ENCODE measurements around the gene NIPSNAP3A. TPM values are rescaled to one million over a fixed set of nuclear protein-coding genes. Genes with fewer than 3 reads are reported as not detected.
A peak's percentile ranks its signal among the peaks of the same experiment; 100 is the strongest.

NIPSNAP3A gene
- total and polyA plus RNA-seq, 2 donors (not counting 1 experiment from before 2014, with no cell fraction given) = 32.5 to 67.8 TPM

DNA sequence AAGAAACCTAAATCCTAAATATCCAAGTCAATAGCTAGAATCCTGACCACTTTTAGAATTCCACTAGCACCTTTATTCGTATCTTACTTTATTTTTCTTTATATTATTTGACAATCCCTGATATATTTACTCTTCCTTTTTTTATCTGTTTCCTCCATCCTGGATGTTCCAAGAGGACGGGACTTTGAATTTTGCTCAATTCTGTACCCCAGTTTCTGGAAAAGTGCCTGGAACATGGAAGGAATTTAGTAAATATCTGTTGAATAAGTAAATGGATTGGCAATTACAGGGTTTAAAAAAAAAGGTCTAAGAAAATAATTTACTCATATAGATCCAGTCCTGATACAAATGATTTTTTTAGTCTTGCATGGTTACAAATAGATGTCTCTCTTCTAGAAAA, 1.2 kb upstream of the NIPSNAP3A start:
- Histone ChIP-seq H3K4me3 (replicated peaks in 1 of 4; ENCODE audit: control extremely low read depth in 1 of 4, insufficient read depth in 1 of 4, low read depth in 3 of 4, low read length in 4 of 4) (no peak overlapping the region), H3K4me1 (ENCODE audit: control insufficient read depth, extremely low read depth, insufficient read depth, low read length) (peaks cover 3% of the 10 kb centered on the region), H3K27me3 (ENCODE audit: control insufficient read depth, insufficient read depth, low read length) (no peaks in the 10 kb centered on the region), H3K4me2 (ENCODE audit: extremely low read depth, insufficient read depth, low read length) (no peak overlapping the region), H3K27ac (ENCODE audit: insufficient read depth, low read length) (no peak overlapping the region), H4K20me1 (ENCODE audit: control insufficient read depth, extremely low read depth, insufficient read depth, low read length) (no peaks in the 10 kb centered on the region), H3K9ac (ENCODE audit: insufficient read depth, low read length) (no peak overlapping the region), H3K79me2 (ENCODE audit: control insufficient read depth, insufficient read depth, low read length) (peaks cover 6% of the 10 kb centered on the region), H3K9me3 (ENCODE audit: control insufficient read depth, insufficient read depth, low read depth, low read length) (no peaks in the 10 kb centered on the region), H3K36me3 (ENCODE audit: control insufficient read depth, insufficient read depth, low read length) (no peaks in the 10 kb centered on the region), H2AFZ (ENCODE audit: low read length) (no peak overlapping the region)
- DNase-seq (ENCODE audit: low read depth in 2 of 2) = no peak
- TF ChIP-seq, protein P1, sequence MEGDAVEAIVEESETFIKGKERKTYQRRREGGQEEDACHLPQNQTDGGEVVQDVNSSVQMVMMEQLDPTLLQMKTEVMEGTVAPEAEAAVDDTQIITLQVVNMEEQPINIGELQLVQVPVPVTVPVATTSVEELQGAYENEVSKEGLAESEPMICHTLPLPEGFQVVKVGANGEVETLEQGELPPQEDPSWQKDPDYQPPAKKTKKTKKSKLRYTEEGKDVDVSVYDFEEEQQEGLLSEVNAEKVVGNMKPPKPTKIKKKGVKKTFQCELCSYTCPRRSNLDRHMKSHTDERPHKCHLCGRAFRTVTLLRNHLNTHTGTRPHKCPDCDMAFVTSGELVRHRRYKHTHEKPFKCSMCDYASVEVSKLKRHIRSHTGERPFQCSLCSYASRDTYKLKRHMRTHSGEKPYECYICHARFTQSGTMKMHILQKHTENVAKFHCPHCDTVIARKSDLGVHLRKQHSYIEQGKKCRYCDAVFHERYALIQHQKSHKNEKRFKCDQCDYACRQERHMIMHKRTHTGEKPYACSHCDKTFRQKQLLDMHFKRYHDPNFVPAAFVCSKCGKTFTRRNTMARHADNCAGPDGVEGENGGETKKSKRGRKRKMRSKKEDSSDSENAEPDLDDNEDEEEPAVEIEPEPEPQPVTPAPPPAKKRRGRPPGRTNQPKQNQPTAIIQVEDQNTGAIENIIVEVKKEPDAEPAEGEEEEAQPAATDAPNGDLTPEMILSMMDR (conservative IDR thresholded peaks at IDR 0.05 in 1 of 2, IDR thresholded peaks at IDR 0.05 in 1 of 2; ENCODE audit: low read depth in 1 of 2, low read length in 2 of 2) = no peak
- TF ChIP-seq EZH2 (IDR thresholded peaks at IDR 0.05; ENCODE audit: low read length, missing control alignments) = no peak

GRCh38 chr9:104746798-104747197, 685 bp upstream of the NIPSNAP3A start:
- no peak for DNase-seq (ENCODE audit: low read depth in 2 of 2)
- no peaks in the 10 kb centered on the region for H3K36me3 ChIP-seq (ENCODE audit: control insufficient read depth, insufficient read depth, low read length)
- no peaks in the 10 kb centered on the region for H3K9me3 ChIP-seq (ENCODE audit: control insufficient read depth, insufficient read depth, low read depth, low read length)
- peak overlapping the region; percentile 100 for H2AFZ ChIP-seq (ENCODE audit: low read length)
- no peaks in the 10 kb centered on the region for H4K20me1 ChIP-seq (ENCODE audit: control insufficient read depth, extremely low read depth, insufficient read depth, low read length)
- no peak overlapping the region for H3K9ac ChIP-seq (ENCODE audit: insufficient read depth, low read length)
- peaks cover 6% of the 10 kb centered on the region for H3K79me2 ChIP-seq (ENCODE audit: control insufficient read depth, insufficient read depth, low read length)
- H3K4me1 ChIP-seq (ENCODE audit: control insufficient read depth, extremely low read depth, insufficient read depth, low read length) = peaks cover 3% of the 10 kb centered on the region
- no peak overlapping the region for H3K27ac ChIP-seq (ENCODE audit: insufficient read depth, low read length)
- peak overlapping the region; percentile 95 for H3K4me2 ChIP-seq (ENCODE audit: extremely low read depth, insufficient read depth, low read length)
- TF ChIP-seq, protein P1 (conservative IDR thresholded peaks at IDR 0.05 in 1 of 2, IDR thresholded peaks at IDR 0.05 in 1 of 2; ENCODE audit: low read depth in 1 of 2, low read length in 2 of 2) = no peak
- TF ChIP-seq EZH2 (IDR thresholded peaks at IDR 0.05; ENCODE audit: low read length, missing control alignments) = no peak
- H3K4me3 ChIP-seq (replicated peaks in 1 of 4; ENCODE audit: control extremely low read depth in 1 of 4, insufficient read depth in 1 of 4, low read depth in 3 of 4, low read length in 4 of 4) = peak overlapping the region; percentile 64 to 82 (median 78)
- no peaks in the 10 kb centered on the region for H3K27me3 ChIP-seq (ENCODE audit: control insufficient read depth, insufficient read depth, low read length)

DNA sequence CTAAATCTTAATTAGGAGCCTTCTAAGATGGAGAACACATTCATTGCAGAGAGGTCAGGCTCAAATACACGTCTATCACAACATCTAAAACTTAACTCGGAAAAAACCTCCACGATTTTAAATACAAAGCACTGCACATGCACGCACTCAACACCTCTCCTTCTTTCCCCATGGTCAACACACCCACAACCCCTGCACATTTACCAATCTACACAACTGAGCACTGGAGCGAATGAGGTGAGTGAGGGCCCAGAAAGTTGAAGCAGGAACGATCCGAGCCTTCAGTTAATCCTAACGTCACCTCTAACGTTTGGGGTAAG, 278 bp upstream of the NIPSNAP3A start:
- H2AFZ ChIP-seq (ENCODE audit: low read length) = peak overlapping the region; percentile 100
- H3K9me3 ChIP-seq (ENCODE audit: control insufficient read depth, insufficient read depth, low read depth, low read length) = no peaks in the 10 kb centered on the region
- peak overlapping the region; percentile 90 for H3K27ac ChIP-seq (ENCODE audit: insufficient read depth, low read length)
- TF ChIP-seq EZH2 (IDR thresholded peaks at IDR 0.05; ENCODE audit: low read length, missing control alignments) = no peak
- TF ChIP-seq, protein P1 (conservative IDR thresholded peaks at IDR 0.05 in 1 of 2, IDR thresholded peaks at IDR 0.05 in 1 of 2; ENCODE audit: low read depth in 1 of 2, low read length in 2 of 2) = no peak
- no peaks in the 10 kb centered on the region for H3K27me3 ChIP-seq (ENCODE audit: control insufficient read depth, insufficient read depth, low read length)
- peaks cover 3% of the 10 kb centered on the region for H3K4me1 ChIP-seq (ENCODE audit: control insufficient read depth, extremely low read depth, insufficient read depth, low read length)
- H3K4me2 ChIP-seq (ENCODE audit: extremely low read depth, insufficient read depth, low read length) = peak overlapping the region; percentile 95
- H3K4me3 ChIP-seq (replicated peaks in 1 of 4; ENCODE audit: control extremely low read depth in 1 of 4, insufficient read depth in 1 of 4, low read depth in 3 of 4, low read length in 4 of 4) = peak overlapping the region; percentile 64 to 82 (median 78)
- DNase-seq (ENCODE audit: low read depth in 2 of 2) = no peak
- peak overlapping the region; percentile 90 for H3K9ac ChIP-seq (ENCODE audit: insufficient read depth, low read length)
- H3K79me2 ChIP-seq (ENCODE audit: control insufficient read depth, insufficient read depth, low read length) = peaks cover 6% of the 10 kb centered on the region
- no peaks in the 10 kb centered on the region for H4K20me1 ChIP-seq (ENCODE audit: control insufficient read depth, extremely low read depth, insufficient read depth, low read length)
- H3K36me3 ChIP-seq (ENCODE audit: control insufficient read depth, insufficient read depth, low read length) = no peaks in the 10 kb centered on the region
